ENCODE data around the gene SERPINF2.
"Not testable (repeated sequence)": the region's sequence is repeated elsewhere in the genome, so short reads cannot be mapped to it uniquely, and the experiment has no call there.

The SERPINF2 gene

GRCh38 chr17:1796800-1797199, 54.1 kb downstream of the SERPINF2 start:
- Histone ChIP-seq H3K4me1 (ENCODE audit: insufficient read depth, low read length) (no peaks in the 10 kb centered on the region), H3K36me3 (ENCODE audit: insufficient read depth, low read length) (no peaks in the 10 kb centered on the region), H3K9ac (ENCODE audit: low read depth, low read length) (no peak overlapping the region), H3K9me3 (ENCODE audit: control insufficient read depth, insufficient read depth, low read length) (no peaks in the 10 kb centered on the region)

- no peaks in the 10 kb centered on the region for H3K4me1 ChIP-seq (ENCODE audit: insufficient read depth, low read length)
- H3K9me3 ChIP-seq (ENCODE audit: control insufficient read depth, insufficient read depth, low read length): no peaks in the 10 kb centered on the region
- H3K9ac ChIP-seq (ENCODE audit: low read depth, low read length): no peak overlapping the region
- peaks cover 3% of the 10 kb centered on the region; the same call in 1 of the 2 replicates for H3K36me3 ChIP-seq (ENCODE audit: insufficient read depth, low read length)
Measured at GRCh38 chr17:1797323-1797722, 54.7 kb downstream of the SERPINF2 start.

- H3K4me1 ChIP-seq (ENCODE audit: insufficient read depth, low read length); H3K9me3 ChIP-seq (ENCODE audit: control insufficient read depth, insufficient read depth, low read length); H3K36me3 ChIP-seq (ENCODE audit: insufficient read depth, low read length); H3K9ac ChIP-seq (ENCODE audit: low read depth, low read length): not testable (repeated sequence)
Measured at GRCh38 chr17:1797846-1798245, 55.2 kb downstream of the SERPINF2 start.

- H3K9me3 ChIP-seq (ENCODE audit: control insufficient read depth, insufficient read depth, low read length): no peaks in the 10 kb centered on the region
- H3K4me1 ChIP-seq (ENCODE audit: insufficient read depth, low read length): no peaks in the 10 kb centered on the region
- peaks cover 6% of the 10 kb centered on the region; the same call in 1 of the 2 replicates for H3K36me3 ChIP-seq (ENCODE audit: insufficient read depth, low read length)
- H3K9ac ChIP-seq (ENCODE audit: low read depth, low read length): no peak overlapping the region
Measured at GRCh38 chr17:1800240-1800639, 57.6 kb downstream of the SERPINF2 start.

GRCh38 chr17:1800712-1801111, 58.0 kb downstream of the SERPINF2 start:
- Histone ChIP-seq H3K4me1 (ENCODE audit: insufficient read depth, low read length) (no peaks in the 10 kb centered on the region), H3K9me3 (ENCODE audit: control insufficient read depth, insufficient read depth, low read length) (no peaks in the 10 kb centered on the region), H3K9ac (ENCODE audit: low read depth, low read length) (no peak overlapping the region), H3K36me3 (ENCODE audit: insufficient read depth, low read length) (peaks cover 6% of the 10 kb centered on the region; the same call in 1 of the 2 replicates)

GRCh38 chr17:1802429-1802828, 59.8 kb downstream of the SERPINF2 start:
- no peaks in the 10 kb centered on the region for H3K9me3 ChIP-seq (ENCODE audit: control insufficient read depth, insufficient read depth, low read length)
- no peak overlapping the region for H3K9ac ChIP-seq (ENCODE audit: low read depth, low read length)
- H3K4me1 ChIP-seq (ENCODE audit: insufficient read depth, low read length): no peaks in the 10 kb centered on the region
- H3K36me3 ChIP-seq (ENCODE audit: insufficient read depth, low read length): peaks cover 6% of the 10 kb centered on the region; the same call in 1 of the 2 replicates

GRCh38 chr17:1803280-1803679, 60.6 kb downstream of the SERPINF2 start:
- H3K36me3 ChIP-seq (ENCODE audit: insufficient read depth, low read length): peaks cover 6% of the 10 kb centered on the region; the same call in 1 of the 2 replicates
- H3K9me3 ChIP-seq (ENCODE audit: control insufficient read depth, insufficient read depth, low read length): no peaks in the 10 kb centered on the region
- H3K9ac ChIP-seq (ENCODE audit: low read depth, low read length): no peak overlapping the region
- no peaks in the 10 kb centered on the region for H3K4me1 ChIP-seq (ENCODE audit: insufficient read depth, low read length)
